Stimulated activated naive CD4-positive, alpha-beta T cell (primary cell): ENCODE results near the gene IGF2BP3.
A peak's percentile ranks its signal among the peaks of the same experiment; 100 is the strongest.

Experiments
- DNase-seq, 6 experiments: peaks; one replicate each; lab custom pipeline; 2025; lab: John Stamatoyannopoulos, UW

Gene IGF2BP3

GRCh38 chr7:23377134-23377533 is 93.2 kb downstream of the IGF2BP3 start:
- DNase-seq, result no peak

GRCh38 chr7:23373151-23374004 is 96.9 kb downstream of the IGF2BP3 start:
- DNase-seq, result peak in 2 of 6 experiments; percentile 0 to 4

GRCh38 chr7:23372611-23373010 is 97.7 kb downstream of the IGF2BP3 start:
- no peak for DNase-seq

GRCh38 chr7:23371654-23372053 is 98.6 kb downstream of the IGF2BP3 start:
- DNase-seq, result no peak

GRCh38 chr7:23369695-23370404 is 100.4 kb downstream of the IGF2BP3 start:
- DNase-seq, result no peak

GRCh38 chr7:23369100-23369499 is 101.2 kb downstream of the IGF2BP3 start:
- DNase-seq, result no peak

GRCh38 chr7:23358152-23358674 is 112.1 kb downstream of the IGF2BP3 start:
- no peak for DNase-seq

GRCh38 chr7:23357190-23358093 is 112.8 kb downstream of the IGF2BP3 start:
- DNase-seq, result peak in 2 of 6 experiments; percentile 23 to 44

GRCh38 chr7:23356726-23357125 is 113.6 kb downstream of the IGF2BP3 start:
- DNase-seq, result peak in 3 of 6 experiments; percentile 23 to 51 (median 32)

GRCh38 chr7:23356168-23356567 is 114.1 kb downstream of the IGF2BP3 start:
- DNase-seq, result no peak

GRCh38 chr7:23353172-23353571 is 117.1 kb downstream of the IGF2BP3 start:
- DNase-seq, result no peak

- DNase-seq, result no peak
Observed at GRCh38 chr7:23350466-23350865, 119.8 kb downstream of the IGF2BP3 start.

- no peak for DNase-seq
Observed at GRCh38 chr7:23349484-23350157, 120.7 kb downstream of the IGF2BP3 start.

GRCh38 chr7:23347682-23348180 is 122.6 kb downstream of the IGF2BP3 start:
- DNase-seq, result no peak

- no peak for DNase-seq
Observed at GRCh38 chr7:23347033-23347681, 123.1 kb downstream of the IGF2BP3 start.

- DNase-seq, result peak in 3 of 6 experiments; percentile 37 to 56 (median 49)
Observed at GRCh38 chr7:23346316-23346715, 124.0 kb downstream of the IGF2BP3 start.

GRCh38 chr7:23345601-23346000 is 124.7 kb downstream of the IGF2BP3 start:
- no peak for DNase-seq

GRCh38 chr7:23343806-23344475 is 126.3 kb downstream of the IGF2BP3 start:
- DNase-seq, result no peak

GRCh38 chr7:23343102-23343501 is 127.2 kb downstream of the IGF2BP3 start:
- no peak for DNase-seq
